Neuron (in vitro differentiated cells): Measurements from ENCODE around the gene ATXN1.
A peak's percentile ranks its signal among the peaks of the same experiment; 100 is the strongest.

Experiments used
- H2AFZ ChIP-seq: one replicate; pipeline ENCODE4 v1.6.1; 2013; ENCODE audit warnings: low read depth, mild to moderate bottlenecking, inconsistent platforms, low read length, moderate library complexity
- H3K27me3 ChIP-seq: one replicate; pipeline ENCODE4 v1.6.1; 2013; ENCODE audit warnings: low read length; ENCODE audit not compliant: insufficient read depth
- H3K36me3 ChIP-seq: one replicate; pipeline ENCODE4 v1.6.1; 2013; ENCODE audit warnings: low read length; ENCODE audit not compliant: insufficient read depth
- H3K4me1 ChIP-seq: one replicate; pipeline ENCODE4 v1.6.1; 2013; ENCODE audit warnings: low read length; ENCODE audit not compliant: insufficient read depth
- H3K4me3 ChIP-seq: 2 replicates; pipeline ENCODE4 v1.5.1; 2013; ENCODE audit warnings: mild to moderate bottlenecking, low read length, moderate library complexity
- H3K9me3 ChIP-seq: one replicate; pipeline ENCODE4 v1.6.1; 2013; ENCODE audit warnings: low read length

Gene ATXN1

GRCh38 chr6:16512544-16513290, 248.5 kb downstream of the ATXN1 start:
- H3K4me3 ChIP-seq, result no peak overlapping the region
- H2AFZ ChIP-seq, result no peak overlapping the region
- peaks cover 3% of the 10 kb centered on the region for H3K4me1 ChIP-seq
- H3K27me3 ChIP-seq, result no peaks in the 10 kb centered on the region
- no peaks in the 10 kb centered on the region for H3K36me3 ChIP-seq
- no peaks in the 10 kb centered on the region for H3K9me3 ChIP-seq

GRCh38 chr6:16511723-16512489, 249.4 kb downstream of the ATXN1 start:
- peaks cover 3% of the 10 kb centered on the region for H3K4me1 ChIP-seq
- H3K4me3 ChIP-seq, result no peak overlapping the region
- H3K9me3 ChIP-seq, result no peaks in the 10 kb centered on the region
- no peak overlapping the region for H2AFZ ChIP-seq
- H3K36me3 ChIP-seq, result no peaks in the 10 kb centered on the region
- H3K27me3 ChIP-seq, result no peaks in the 10 kb centered on the region

DNA sequence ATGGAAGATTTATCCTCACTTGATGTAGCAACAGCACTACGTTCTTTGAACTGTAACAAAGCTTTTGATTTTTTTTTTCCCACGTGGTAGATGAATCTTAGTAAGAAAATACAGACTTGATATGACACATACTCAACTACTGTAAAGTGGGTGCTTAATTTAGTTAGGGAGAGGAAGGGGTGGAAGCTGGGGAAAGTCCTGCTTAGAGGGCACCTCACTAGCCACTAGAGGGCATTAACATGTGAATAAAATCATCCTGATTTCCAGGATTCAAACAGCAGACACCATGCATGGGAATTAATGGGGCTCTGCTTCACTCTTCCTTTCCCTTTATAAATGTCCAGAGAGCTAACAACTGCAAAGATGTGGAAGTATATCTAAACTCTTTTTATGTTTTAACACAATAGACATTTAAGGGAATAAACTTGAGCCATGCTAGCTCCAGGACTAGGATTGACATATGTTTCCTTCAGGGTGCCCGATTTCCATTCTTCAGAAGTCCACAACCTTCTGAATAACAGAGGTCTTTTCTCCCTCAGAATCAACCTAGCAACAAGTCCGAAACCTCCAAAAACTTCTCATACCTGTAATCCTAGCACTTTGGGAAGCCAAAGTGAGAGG, 250.1 kb downstream of the ATXN1 start:
- Histone ChIP-seq H2AFZ (no peak overlapping the region), H3K9me3 (no peaks in the 10 kb centered on the region), H3K27me3 (no peaks in the 10 kb centered on the region), H3K36me3 (no peaks in the 10 kb centered on the region), H3K4me3 (no peak overlapping the region), H3K4me1 (peaks cover 3% of the 10 kb centered on the region)

- Histone ChIP-seq H3K4me1 (peaks cover 3% of the 10 kb centered on the region), H3K4me3 (no peak overlapping the region), H2AFZ (no peak overlapping the region), H3K36me3 (no peaks in the 10 kb centered on the region), H3K27me3 (no peaks in the 10 kb centered on the region), H3K9me3 (no peaks in the 10 kb centered on the region)
These were observed 251.0 kb downstream of the ATXN1 start for GRCh38 chr6:16510245-16510644.

GRCh38 chr6:16508959-16509358, 252.3 kb downstream of the ATXN1 start:
- Histone ChIP-seq H2AFZ (no peak overlapping the region), H3K4me1 (peaks cover 3% of the 10 kb centered on the region), H3K36me3 (no peaks in the 10 kb centered on the region), H3K9me3 (no peaks in the 10 kb centered on the region), H3K4me3 (no peak overlapping the region), H3K27me3 (no peaks in the 10 kb centered on the region)

GRCh38 chr6:16505711-16506357, 255.4 kb downstream of the ATXN1 start:
- Histone ChIP-seq H2AFZ (no peak overlapping the region), H3K9me3 (no peaks in the 10 kb centered on the region), H3K36me3 (no peaks in the 10 kb centered on the region), H3K4me3 (no peak overlapping the region), H3K27me3 (no peaks in the 10 kb centered on the region), H3K4me1 (peaks cover 3% of the 10 kb centered on the region)

GRCh38 chr6:16504609-16505008, 256.7 kb downstream of the ATXN1 start:
- Histone ChIP-seq H3K9me3 (no peaks in the 10 kb centered on the region), H3K36me3 (no peaks in the 10 kb centered on the region), H2AFZ (no peak overlapping the region), H3K4me3 (no peak overlapping the region), H3K27me3 (no peaks in the 10 kb centered on the region), H3K4me1 (peaks cover 3% of the 10 kb centered on the region)

GRCh38 chr6:16503970-16504415, 257.3 kb downstream of the ATXN1 start:
- H3K36me3 ChIP-seq, result no peaks in the 10 kb centered on the region
- peaks cover 1% of the 10 kb centered on the region for H3K4me1 ChIP-seq
- H3K4me3 ChIP-seq, result no peak overlapping the region
- no peaks in the 10 kb centered on the region for H3K27me3 ChIP-seq
- no peak overlapping the region for H2AFZ ChIP-seq
- H3K9me3 ChIP-seq, result no peaks in the 10 kb centered on the region

DNA sequence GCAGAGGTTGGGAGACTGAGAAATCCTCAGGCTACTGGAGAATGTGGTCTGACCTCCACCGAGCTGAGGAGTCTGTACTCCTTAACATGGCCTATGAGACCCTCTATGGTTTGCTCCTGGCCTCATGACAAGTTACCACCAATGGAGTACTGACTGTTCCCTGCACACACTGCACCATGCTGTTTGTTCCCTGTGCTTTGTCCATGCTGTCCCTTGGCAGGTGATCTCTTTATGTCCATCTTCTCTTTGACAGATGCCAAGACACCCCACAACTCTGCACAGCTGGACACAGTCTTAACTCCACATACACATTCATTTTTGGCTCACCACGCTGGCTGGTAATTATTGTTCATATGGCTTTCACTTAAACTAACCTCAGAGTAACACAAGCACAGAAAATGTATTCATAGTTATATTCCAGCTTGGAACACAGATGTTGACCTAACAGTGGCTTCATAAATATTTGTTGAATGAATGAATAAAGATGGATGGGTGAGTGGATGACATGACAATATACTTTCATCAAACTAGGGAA, 258.0 kb downstream of the ATXN1 start:
- Histone ChIP-seq H2AFZ (no peak overlapping the region), H3K27me3 (no peaks in the 10 kb centered on the region), H3K4me3 (no peak overlapping the region), H3K36me3 (no peaks in the 10 kb centered on the region), H3K9me3 (no peaks in the 10 kb centered on the region), H3K4me1 (peaks cover under 1% of the 10 kb centered on the region)

- Histone ChIP-seq H3K4me3 (no peak overlapping the region), H3K9me3 (no peaks in the 10 kb centered on the region), H2AFZ (no peak overlapping the region), H3K27me3 (no peaks in the 10 kb centered on the region), H3K36me3 (no peaks in the 10 kb centered on the region), H3K4me1 (peaks cover 28% of the 10 kb centered on the region)
These were observed 262.3 kb downstream of the ATXN1 start for GRCh38 chr6:16498957-16499356.

DNA sequence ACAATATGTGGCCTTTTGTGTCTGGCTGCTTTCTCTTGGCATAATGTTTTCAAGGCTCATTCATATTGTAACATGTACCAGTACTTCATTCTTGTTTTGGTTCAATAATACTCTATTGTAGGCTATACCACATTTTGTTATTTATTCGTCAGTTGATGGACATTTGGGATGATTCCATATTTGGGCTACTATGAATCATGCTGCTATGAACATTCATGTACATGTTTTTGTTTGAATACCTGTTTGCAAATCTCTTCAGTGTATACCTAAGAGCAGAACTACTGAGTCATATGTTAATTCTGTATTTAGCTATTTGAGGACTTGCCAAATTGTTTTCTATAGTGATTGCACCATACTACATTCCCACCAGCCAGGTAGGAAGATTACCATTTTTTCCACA, 263.0 kb downstream of the ATXN1 start:
- Histone ChIP-seq H3K9me3 (no peaks in the 10 kb centered on the region), H3K4me1 (peaks cover 28% of the 10 kb centered on the region), H3K27me3 (no peaks in the 10 kb centered on the region), H3K36me3 (no peaks in the 10 kb centered on the region), H2AFZ (no peak overlapping the region), H3K4me3 (no peak overlapping the region)

DNA sequence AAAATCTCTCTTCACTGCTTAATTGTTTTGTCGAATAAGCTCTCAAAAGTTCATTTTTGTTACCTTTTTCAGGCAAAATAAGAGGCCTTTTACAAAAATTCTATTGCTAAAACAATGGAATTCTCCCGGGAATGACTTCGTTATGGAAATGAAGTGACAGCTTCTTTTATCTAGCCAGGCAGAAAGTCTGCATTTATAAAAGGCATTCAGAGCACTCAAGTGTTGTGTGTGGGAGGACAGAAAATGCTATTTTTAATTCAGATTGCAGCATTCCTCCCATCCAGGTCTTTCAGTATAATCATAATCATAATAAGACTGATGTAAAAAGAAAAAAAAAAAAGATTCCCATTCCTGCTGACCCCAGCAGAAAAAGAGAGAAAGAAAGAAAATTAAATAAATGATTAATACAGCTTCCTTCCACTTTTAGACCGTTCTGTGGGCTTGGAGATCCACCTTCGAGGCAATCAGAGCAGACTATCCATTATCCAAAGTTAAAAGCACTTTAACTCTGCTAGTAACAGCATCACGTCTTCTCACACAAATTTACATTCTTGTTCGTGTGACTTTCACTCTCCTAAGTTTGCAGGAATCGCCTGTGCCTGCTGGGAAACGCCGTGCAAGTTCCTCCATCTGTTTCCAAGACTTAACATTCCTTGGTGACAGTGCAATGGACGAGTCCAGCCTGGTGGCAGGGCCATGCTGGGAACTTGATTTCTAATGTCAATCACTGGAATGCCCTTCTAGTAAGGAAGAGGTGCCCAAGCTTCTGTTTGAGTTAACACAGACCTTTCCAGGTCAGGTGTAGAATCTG, 264.1 kb downstream of the ATXN1 start:
- H3K4me3 ChIP-seq, result peak overlapping the region; percentile 41

More for the DNA sequence above, 264.1 kb downstream of the ATXN1 start:
- Histone ChIP-seq H3K9me3 (no peaks in the 10 kb centered on the region), H3K27me3 (no peaks in the 10 kb centered on the region), H3K4me1 (peaks cover 28% of the 10 kb centered on the region), H3K36me3 (no peaks in the 10 kb centered on the region), H2AFZ (peak overlapping the region; percentile 56)
